ENCODE measurements around the gene LINGO4. TPM values are rescaled to one million over a fixed set of nuclear protein-coding genes. Genes with fewer than 3 reads are reported as not detected.
A peak's percentile ranks its signal among the peaks of the same experiment; 100 is the strongest.
"Not testable (repeated sequence)": the region's sequence is repeated elsewhere in the genome, so short reads cannot be mapped to it uniquely, and the experiment has no call there.

Gene LINGO4
- total RNA-seq, 1 experiment from 2014 or later, result not detected

DNA sequence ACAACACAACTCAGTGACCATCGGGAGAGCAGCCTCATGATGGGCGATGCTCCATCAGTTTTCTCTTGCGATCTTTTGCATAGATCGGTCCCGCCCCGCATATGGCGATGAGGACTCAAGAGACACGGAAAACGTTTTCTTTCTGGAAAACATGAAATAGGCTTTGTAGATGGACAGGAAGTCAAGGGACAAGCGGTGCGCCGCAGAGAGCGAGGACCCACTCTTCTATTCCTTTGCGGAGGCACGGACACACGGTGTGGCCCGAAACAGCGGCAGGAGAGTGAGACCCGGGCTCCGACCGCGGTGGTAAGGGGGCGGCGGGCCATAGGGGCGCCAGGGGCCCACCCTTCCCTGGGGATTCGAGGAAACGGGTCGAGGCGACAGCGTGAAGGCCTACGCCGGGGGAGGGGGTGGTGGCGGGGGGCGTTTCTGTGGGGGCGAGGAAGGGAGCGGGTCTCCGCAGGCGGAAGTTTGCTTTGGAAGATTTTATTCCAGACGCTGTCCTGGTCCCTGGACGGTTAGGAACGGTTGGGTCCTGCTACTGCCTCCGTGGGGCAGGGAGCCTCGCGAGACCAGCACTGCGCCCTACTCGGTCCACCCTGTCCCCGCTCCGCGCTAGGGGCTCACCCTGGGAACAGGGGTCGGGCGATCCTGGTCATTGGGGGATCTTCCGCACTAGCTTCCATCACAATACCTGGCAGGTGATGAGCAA is 14.1 kb downstream of the LINGO4 start:
- Histone ChIP-seq H3K27me3 (no peaks in the 10 kb centered on the region), H3K9me3 (replicated peaks) (no peaks in the 10 kb centered on the region), H3K27ac (no peak overlapping the region), H3K4me3 (peak overlapping the region; percentile 58), H3K36me3 (no peaks in the 10 kb centered on the region), H3K4me1 (no peaks in the 10 kb centered on the region)
- DNase-seq, result peak; percentile 16 to 20

DNA sequence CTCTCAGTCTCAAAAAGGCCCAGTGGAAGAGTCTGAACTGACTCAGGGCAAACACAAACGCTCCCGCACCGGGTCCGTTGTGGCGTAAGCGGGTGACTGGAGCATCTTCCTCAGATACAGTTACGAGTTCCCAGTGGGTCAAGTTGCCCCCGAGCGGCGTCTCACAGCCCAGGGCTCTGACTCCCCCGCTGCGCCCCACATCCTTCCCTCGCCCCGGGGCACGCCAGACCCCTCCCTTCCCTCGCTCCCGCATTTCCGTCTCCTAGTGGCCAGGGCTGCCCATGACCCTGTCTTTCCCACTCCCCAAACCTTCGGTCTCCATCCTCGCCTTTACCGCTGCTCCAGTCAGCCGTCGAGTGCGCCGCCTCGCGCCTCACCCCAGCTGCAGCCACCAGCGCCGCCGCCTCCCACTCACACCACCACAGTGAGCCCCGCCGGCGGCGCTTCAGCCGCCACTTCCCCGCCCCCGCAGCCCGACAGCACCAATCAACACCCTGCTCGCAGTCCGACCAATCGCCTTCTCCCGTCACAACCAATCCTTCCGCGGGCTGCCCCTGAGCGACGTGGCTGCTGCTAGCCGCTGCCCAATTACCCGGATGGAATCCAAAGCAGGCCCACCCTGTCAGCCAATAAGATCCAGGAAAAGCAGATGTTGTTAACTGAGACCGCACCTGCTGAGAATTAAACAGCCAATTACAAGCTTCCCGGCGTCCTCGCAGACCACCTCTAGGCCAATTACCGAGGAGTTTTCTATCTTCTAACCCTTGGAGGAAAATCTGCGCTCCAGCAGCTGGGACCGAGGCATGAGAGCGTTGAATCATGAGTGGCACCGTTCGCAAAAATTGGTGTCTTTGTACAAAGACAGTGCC is 14.9 kb downstream of the LINGO4 start, which contains the start of gene TDRKH:
Gene TDRKH (minus strand): TSS at position 430 of the 869 bp plus-strand sequence. CDS start 7,478 bp downstream, outside the sequence.
- peak; percentile 98 for DNase-seq
- Histone ChIP-seq H3K36me3 (no peaks in the 10 kb centered on the region), H3K27me3 (no peaks in the 10 kb centered on the region), H3K9me3 (replicated peaks) (no peaks in the 10 kb centered on the region), H3K4me3 (peak within 1 kb of the TSS; percentile 58), H3K27ac (no peak within 1 kb of the TSS), H3K4me1 (no peaks in the 10 kb centered on the region)

DNA sequence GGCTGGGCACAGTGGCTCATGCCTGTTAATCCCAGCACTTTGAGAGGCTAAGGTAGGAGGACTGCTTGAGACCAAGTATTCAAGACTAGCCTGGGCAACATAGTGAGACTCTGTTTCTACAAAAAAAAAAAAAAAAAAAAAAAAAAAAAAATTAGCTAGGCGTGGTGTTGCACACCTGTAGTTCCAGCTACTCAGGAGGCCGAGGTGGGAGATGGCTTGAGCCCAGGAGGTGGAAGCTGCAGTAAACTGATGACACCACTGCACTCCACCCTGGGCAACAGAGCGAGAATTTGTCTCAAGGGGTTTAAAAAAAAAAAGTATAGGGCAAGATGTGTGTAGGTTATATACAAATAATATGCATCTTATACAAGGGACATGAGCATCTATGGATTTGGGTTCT is 17.5 kb downstream of the LINGO4 start:
- no peaks in the 10 kb centered on the region for H3K27me3 ChIP-seq

DNA sequence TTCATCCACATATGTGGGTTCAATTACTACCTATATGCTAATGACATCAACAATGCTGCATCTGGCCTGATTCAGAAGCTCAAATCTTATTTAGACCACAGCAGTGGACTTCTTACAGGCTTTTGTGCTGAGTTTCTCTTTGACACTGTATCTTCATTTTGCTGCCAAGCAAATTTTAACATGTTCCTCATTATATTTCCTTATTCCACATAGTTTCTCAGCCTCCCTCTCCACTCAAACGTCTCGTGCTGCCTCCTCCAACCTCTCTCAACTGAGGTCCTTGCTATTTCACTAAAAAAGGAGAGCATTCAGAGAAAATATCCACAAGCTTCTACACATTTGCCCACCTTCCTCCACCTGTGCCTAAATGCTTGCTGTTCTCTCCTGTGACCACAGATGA is 21.4 kb downstream of the LINGO4 start:
- H3K4me1 ChIP-seq, result no peaks in the 10 kb centered on the region
- H3K9me3 ChIP-seq (replicated peaks), result no peaks in the 10 kb centered on the region
- no peak overlapping the region for H3K4me3 ChIP-seq
- H3K27me3 ChIP-seq, result no peaks in the 10 kb centered on the region
- H3K36me3 ChIP-seq, result no peaks in the 10 kb centered on the region
- no peak overlapping the region for H3K27ac ChIP-seq
- DNase-seq, result no peak

More for the DNA sequence above, 17.5 kb downstream of the LINGO4 start:
- Histone ChIP-seq H3K36me3 (no peaks in the 10 kb centered on the region), H3K4me3 (no peak overlapping the region), H3K9me3 (replicated peaks) (no peaks in the 10 kb centered on the region), H3K4me1 (no peaks in the 10 kb centered on the region), H3K27ac (no peak overlapping the region)
- no peak for DNase-seq

DNA sequence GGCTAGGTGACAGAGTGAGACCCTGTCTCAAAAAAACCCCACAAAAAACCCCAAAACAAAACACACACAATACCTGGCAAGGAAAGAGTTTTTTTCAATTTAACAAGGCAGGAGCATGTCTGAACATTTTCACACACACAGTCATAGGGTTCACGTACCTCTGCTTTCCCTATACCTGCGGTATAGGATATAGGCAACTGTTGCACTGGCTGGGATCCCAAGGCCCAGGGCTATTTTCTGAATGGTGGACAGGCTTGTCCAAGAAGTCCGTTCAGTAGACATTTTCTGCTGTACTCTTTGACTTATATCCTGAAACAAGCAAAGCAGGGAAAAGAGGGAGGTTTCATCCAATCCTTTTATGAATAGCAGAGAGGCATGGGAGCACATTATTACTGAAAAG is 22.5 kb downstream of the LINGO4 start:
- no peaks in the 10 kb centered on the region for H3K36me3 ChIP-seq
- no peak overlapping the region for H3K27ac ChIP-seq
- no peaks in the 10 kb centered on the region for H3K9me3 ChIP-seq (replicated peaks)
- no peak overlapping the region for H3K4me3 ChIP-seq
- no peaks in the 10 kb centered on the region for H3K4me1 ChIP-seq
- no peaks in the 10 kb centered on the region for H3K27me3 ChIP-seq
- no peak for DNase-seq

DNA sequence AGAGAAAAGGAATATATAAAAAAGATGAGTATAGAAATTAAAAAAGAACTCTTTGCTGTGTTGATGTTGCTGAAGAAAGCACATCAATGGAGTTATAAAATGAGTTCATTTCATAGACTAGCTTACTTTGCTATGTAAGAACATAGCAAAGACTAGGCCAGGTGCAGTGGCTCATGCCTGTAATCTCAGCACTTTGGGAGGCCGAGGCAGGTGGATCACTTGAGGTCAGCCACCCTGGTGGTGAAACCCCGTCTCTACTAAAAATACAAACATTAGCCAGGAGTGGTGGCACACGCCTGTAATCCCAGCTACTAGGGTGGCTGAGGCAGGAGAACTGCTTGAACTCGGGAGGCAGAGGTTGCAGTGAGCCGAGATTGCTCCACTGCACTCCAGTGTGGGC is 23.2 kb downstream of the LINGO4 start:
- DNase-seq; H3K27ac ChIP-seq; H3K36me3 ChIP-seq; H3K9me3 ChIP-seq (replicated peaks); H3K27me3 ChIP-seq; H3K4me3 ChIP-seq; H3K4me1 ChIP-seq: not testable (repeated sequence)

DNA sequence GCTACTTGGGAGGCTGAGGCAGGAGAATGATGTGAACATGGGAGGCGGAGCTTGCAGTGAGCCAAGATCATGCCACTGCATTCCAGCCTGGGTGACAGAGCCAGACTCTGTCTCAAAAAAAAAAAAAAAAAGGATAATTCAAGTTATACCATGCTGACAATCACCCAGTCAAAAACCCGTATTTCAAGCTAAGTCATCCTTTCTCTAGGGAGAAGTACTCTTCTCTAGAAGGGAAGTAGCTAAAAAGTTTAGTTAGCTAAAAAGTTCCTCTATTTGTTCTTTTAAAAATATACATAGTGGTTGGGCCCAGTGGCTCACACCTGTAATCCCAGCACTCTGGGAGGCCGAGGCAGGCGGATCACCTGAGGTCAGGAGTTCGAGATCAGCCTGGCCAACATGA is 24.5 kb downstream of the LINGO4 start:
- not testable (repeated sequence) for H3K4me1 ChIP-seq; H3K27ac ChIP-seq; DNase-seq; H3K27me3 ChIP-seq; H3K9me3 ChIP-seq (replicated peaks); H3K36me3 ChIP-seq; H3K4me3 ChIP-seq

DNA sequence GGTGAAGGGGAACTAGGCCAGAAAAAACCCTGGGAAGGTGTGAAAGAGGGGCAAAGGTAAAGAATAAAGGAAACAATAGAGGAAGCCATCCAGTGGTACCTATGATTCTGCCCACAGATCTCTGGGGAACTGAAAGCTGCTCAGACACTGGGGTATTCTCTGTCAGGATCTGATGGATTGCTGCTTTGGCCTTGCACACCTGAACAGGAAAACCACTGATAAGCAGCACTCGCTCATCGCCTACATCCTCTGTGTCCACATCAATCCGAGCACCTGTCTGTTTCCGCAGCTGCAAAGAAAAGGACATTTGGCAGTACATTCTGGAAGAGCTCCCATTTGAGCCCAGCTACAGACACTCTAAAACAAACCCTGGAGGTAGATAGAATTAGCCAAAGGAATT is 25.4 kb downstream of the LINGO4 start:
- no peaks in the 10 kb centered on the region for H3K27me3 ChIP-seq
- no peaks in the 10 kb centered on the region for H3K4me1 ChIP-seq
- no peak for DNase-seq
- no peaks in the 10 kb centered on the region for H3K36me3 ChIP-seq
- no peaks in the 10 kb centered on the region for H3K9me3 ChIP-seq (replicated peaks)
- H3K27ac ChIP-seq, result no peak overlapping the region
- no peak overlapping the region for H3K4me3 ChIP-seq

DNA sequence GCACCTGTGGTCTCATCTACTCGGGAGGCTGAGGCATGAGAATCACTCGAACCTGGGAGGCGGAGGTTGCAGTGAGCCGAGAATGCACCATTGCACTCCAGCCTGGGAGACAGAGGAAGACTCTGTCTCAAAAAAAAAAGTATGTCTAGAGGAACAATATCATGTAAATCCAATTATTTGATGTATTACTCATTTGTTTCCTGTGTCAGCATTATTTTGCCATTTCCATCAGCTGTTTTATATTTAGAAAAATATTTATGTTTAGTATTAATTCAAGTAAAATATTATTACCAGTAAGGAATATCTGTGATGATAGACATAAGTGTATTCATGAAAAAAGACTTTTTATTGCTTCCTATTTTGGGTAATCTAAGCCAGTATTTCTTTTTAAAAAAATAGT is 27.9 kb downstream of the LINGO4 start:
- no peaks in the 10 kb centered on the region for H3K4me1 ChIP-seq
- H3K27ac ChIP-seq, result no peak overlapping the region
- H3K36me3 ChIP-seq, result no peaks in the 10 kb centered on the region
- no peak overlapping the region for H3K4me3 ChIP-seq
- no peaks in the 10 kb centered on the region for H3K9me3 ChIP-seq (replicated peaks)
- no peak for DNase-seq
- H3K27me3 ChIP-seq, result no peaks in the 10 kb centered on the region

DNA sequence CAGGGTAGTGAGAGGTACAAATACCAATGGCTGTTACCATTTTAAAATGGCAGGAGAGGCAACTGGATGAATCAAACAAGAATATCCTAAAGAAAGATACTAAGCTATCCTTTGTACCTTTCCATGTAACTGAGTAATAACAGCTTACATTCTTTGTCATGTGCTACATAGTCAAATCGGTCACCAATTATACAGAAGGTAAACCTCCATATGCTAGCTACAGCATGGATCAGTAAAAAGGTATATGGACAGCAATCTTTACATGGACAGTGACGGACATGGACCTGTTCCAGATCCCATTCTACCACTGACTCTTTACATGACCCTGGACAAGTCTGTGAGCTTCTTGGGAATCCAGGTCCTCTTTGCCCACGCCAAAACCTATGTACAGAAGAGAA is 28.6 kb downstream of the LINGO4 start:
- Histone ChIP-seq H3K4me3 (no peak overlapping the region), H3K4me1 (no peaks in the 10 kb centered on the region), H3K9me3 (replicated peaks) (no peaks in the 10 kb centered on the region), H3K27me3 (no peaks in the 10 kb centered on the region), H3K36me3 (no peaks in the 10 kb centered on the region), H3K27ac (no peak overlapping the region)
- no peak for DNase-seq

DNA sequence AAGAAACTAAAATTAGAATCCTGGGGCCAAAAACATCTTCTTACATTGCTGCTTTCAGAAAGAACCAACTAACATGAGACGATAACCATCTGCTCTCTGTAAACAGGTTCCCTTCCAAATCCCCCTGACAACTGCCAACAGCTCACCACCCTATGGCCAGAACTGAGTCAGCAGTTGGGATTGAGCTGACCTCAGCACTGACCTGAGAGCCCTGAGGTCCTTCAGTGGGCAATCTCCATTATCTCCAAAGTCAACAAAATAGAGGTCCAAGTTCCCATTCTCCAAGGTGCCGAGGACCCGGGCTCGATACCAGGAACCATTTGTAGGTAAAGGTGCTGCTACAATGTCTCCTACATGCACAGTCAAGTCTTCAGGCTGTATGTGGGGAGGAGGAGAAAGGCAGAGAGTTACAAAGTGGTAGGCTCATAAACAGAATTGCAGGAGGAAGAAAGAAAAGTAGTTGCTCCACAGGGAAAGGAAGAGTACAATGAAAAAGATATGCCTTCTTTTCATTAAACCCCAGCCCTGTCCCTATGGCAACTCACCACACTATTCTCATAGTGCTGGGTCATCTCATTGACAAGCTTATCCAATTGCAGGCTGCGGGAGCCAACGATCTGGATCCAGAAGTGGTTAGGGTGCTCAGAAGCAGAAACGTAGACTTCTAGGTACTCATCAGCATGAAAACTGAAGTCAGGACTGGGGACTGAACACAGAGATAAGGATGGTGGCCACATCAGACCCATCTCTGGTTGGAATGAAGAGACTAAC is 29.1 kb downstream of the LINGO4 start:
- no peak overlapping the region for H3K4me3 ChIP-seq
- H3K27me3 ChIP-seq, result no peaks in the 10 kb centered on the region
- DNase-seq, result no peak
- no peaks in the 10 kb centered on the region for H3K4me1 ChIP-seq
- no peaks in the 10 kb centered on the region for H3K9me3 ChIP-seq (replicated peaks)
- H3K36me3 ChIP-seq, result no peaks in the 10 kb centered on the region
- no peak overlapping the region for H3K27ac ChIP-seq

DNA sequence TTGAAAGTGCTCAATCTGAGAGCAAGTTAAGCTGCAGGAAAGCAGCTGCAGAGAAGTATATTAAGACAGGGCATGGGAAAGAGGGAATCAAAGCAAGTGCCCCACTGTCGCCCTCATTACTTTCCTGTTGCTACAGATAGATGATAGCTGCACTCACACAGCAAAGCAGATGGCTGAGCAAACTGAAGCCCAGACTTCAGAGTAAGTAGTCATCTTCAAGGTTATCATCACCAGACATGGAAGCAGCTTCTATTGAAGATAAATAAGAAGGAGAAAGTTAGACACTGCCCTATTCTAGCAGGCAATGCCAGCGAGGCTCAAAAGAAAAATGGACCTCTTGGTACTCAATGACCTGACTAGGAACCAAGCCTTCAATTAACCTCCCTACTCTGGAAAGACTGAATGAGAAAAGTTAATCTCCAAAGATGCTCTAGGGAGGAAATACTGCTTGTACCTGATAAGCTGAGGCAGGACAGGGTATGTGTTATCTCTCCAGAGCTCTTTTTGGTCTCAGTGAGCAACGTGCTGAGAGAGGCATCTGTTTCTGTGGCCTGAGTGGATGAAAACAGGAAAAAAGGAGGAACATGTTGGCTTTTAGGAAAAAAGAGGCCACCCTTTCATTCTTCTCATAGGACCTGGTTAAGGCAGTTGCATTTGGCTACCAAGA is 30.8 kb downstream of the LINGO4 start:
- Histone ChIP-seq H3K4me1 (no peaks in the 10 kb centered on the region), H3K4me3 (no peak overlapping the region), H3K9me3 (replicated peaks) (no peaks in the 10 kb centered on the region), H3K27me3 (no peaks in the 10 kb centered on the region), H3K27ac (no peak overlapping the region), H3K36me3 (no peaks in the 10 kb centered on the region)
- no peak for DNase-seq

DNA sequence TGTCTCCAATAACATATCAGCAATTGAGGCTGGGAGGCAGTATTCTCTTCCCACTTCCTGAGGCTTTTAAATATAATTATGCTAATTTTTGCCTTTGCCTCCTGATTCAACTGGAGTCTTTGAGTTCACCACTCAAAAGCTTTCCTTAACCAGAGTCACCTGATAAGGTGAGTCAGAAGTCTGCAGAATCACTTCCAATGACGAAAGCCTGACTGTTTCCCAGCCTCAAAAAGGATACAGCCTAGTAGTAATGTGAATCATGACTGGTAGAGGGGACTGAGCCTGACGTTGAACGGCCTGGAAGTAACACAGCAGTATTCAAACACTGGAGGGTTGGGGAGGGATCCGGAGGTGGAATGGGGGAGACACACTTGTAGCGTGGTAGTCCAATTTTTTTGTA is 31.5 kb downstream of the LINGO4 start:
- no peak overlapping the region for H3K27ac ChIP-seq
- H3K4me3 ChIP-seq, result no peak overlapping the region
- no peaks in the 10 kb centered on the region for H3K27me3 ChIP-seq
- DNase-seq, result no peak
- H3K4me1 ChIP-seq, result no peaks in the 10 kb centered on the region
- H3K9me3 ChIP-seq (replicated peaks), result no peaks in the 10 kb centered on the region
- no peaks in the 10 kb centered on the region for H3K36me3 ChIP-seq

DNA sequence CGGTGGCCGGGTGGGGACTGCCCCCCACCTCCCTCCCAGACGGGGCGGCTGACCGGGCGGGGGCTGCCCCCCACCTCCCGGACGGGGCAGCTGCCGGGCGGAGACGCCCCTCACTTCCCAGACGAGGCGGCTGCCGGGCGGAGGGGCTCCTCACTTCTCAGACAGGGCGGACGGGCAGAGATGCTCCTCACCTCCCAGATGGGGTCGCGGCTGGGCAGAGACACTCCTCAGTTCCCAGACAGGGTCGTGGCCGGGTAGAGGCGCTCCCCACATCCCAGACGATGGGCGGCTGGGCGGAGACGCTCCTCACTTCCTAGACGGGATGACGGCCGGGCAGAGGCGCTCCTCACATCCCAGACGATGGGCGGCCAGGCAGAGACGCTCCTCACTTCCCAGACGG is 35.9 kb downstream of the LINGO4 start:
- not testable (repeated sequence) for DNase-seq; H3K4me1 ChIP-seq; H3K27ac ChIP-seq; H3K9me3 ChIP-seq (replicated peaks); H3K27me3 ChIP-seq; H3K36me3 ChIP-seq; H3K4me3 ChIP-seq

All from SJCRH30 (cell line).